ENCODE results near the gene CKS1B. TPM values are rescaled to one million over a fixed set of nuclear protein-coding genes. Genes with fewer than 3 reads are reported as not detected.

CKS1B gene
- polyA plus RNA-seq, 1 experiment: 111 TPM

DNA sequence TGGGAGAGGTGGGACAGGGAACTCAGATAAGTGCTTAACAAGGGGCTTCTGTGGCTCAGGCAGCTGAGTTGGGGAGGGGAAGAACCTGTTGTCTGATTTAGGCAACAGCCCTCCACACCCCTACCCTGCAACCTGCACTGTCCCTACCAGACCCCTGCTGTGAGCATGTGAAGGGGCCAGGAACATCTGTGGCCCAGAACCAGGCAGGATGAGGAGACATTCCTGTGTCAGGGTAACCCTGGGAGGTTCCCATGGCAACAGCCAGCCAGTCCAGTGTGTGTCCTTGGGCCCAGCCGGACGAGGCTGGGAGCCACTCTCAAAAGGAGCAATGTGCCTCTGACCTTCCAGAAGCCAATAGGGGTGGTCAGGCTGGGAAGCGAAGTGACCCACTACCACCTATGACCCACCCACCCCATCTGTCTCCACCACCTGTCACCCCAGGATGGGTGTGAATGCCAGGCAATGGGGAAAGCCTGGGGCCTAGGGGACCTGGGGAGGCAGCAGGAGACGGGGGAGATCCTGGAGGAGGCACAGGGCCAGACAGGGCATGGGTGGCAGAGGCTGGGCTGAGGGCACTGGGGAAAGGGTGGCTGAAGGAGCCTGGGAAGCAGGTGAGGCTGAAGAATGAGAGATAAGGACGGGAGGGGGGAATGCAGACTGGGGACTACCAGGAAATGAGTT is 33.0 kb upstream of the CKS1B start:
- Histone ChIP-seq H3K27me3 (ENCODE audit: control insufficient read depth, insufficient read depth, low read length) (no peaks in the 10 kb centered on the region), H3K4me3 (ENCODE audit: low read depth, low read length) (no peak overlapping the region), H3K36me3 (ENCODE audit: control insufficient read depth, insufficient read depth, low read length) (peaks cover 4% of the 10 kb centered on the region; the same call in 1 of the 2 replicates)
- TF ChIP-seq, protein P1, sequence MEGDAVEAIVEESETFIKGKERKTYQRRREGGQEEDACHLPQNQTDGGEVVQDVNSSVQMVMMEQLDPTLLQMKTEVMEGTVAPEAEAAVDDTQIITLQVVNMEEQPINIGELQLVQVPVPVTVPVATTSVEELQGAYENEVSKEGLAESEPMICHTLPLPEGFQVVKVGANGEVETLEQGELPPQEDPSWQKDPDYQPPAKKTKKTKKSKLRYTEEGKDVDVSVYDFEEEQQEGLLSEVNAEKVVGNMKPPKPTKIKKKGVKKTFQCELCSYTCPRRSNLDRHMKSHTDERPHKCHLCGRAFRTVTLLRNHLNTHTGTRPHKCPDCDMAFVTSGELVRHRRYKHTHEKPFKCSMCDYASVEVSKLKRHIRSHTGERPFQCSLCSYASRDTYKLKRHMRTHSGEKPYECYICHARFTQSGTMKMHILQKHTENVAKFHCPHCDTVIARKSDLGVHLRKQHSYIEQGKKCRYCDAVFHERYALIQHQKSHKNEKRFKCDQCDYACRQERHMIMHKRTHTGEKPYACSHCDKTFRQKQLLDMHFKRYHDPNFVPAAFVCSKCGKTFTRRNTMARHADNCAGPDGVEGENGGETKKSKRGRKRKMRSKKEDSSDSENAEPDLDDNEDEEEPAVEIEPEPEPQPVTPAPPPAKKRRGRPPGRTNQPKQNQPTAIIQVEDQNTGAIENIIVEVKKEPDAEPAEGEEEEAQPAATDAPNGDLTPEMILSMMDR (IDR thresholded peaks at IDR 0.05; ENCODE audit: insufficient read depth, low read depth, low read length): no peak
- ChIA-PET CTCF (interaction anchor here (1.1 kb wide), 1 partner anchor 462 kb away, joined by 5 read pairs; no protein-coding TSS in a partner anchor), POLR2A (no interaction called here)
- no peak for DNase-seq (ENCODE audit: low read depth)

DNA sequence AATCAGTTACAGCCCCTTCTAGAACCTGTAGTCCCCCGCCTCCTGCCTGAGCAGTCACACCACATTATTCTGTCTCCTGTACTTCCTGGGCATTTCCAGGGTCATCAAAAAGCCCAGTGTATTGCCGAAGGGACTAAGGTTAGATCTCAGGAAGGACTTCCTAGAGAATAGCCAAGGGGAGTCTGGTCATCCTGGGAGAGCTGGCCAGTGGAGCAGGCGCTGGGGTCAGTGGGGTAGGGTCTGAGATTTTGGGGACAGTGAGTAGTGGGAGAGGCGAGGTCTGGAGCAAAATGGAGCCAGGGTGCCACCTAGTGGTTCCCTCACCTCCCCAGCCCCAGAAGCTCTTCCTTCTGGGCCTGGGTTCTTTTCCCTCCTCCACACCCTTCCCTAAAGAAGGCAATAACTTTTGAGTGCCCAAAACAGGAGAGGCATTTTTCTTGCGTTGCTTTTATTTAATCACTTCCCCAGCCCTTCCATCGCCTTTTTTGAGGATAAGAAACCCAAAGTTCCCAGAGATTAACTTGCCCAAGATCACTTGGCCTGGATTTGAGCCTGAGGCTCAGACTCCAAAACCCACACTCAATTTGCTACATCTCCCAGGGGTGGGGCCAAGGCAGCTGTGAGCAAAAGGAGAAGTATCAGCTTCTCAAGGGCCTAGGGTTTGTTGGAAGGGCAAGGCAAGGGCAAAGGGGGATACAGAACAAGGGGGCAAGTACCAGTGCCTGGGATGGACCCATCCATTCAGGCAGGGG is 30.7 kb upstream of the CKS1B start:
- peaks cover 8% of the 10 kb centered on the region for H3K36me3 ChIP-seq (ENCODE audit: control insufficient read depth, insufficient read depth, low read length)
- ChIA-PET POLR2A (interaction anchor here (0.6 kb wide), 1 partner anchor 12 kb away, joined by 4 read pairs; the partner anchor contains the start of gene PBXIP1), CTCF (interaction anchor here (0.6 to 1.8 kb wide), 14 partner anchors 8 to 368 kb away, joined by 3 to 10 read pairs (median 4); partner anchors contain the start of gene PMVK)
- DNase-seq (ENCODE audit: low read depth): no peak
- TF ChIP-seq, protein P1 (IDR thresholded peaks at IDR 0.05; ENCODE audit: insufficient read depth, low read depth, low read length): peak; percentile 78
- H3K27me3 ChIP-seq (ENCODE audit: control insufficient read depth, insufficient read depth, low read length): no peaks in the 10 kb centered on the region
- no peak overlapping the region for H3K4me3 ChIP-seq (ENCODE audit: low read depth, low read length)

DNA sequence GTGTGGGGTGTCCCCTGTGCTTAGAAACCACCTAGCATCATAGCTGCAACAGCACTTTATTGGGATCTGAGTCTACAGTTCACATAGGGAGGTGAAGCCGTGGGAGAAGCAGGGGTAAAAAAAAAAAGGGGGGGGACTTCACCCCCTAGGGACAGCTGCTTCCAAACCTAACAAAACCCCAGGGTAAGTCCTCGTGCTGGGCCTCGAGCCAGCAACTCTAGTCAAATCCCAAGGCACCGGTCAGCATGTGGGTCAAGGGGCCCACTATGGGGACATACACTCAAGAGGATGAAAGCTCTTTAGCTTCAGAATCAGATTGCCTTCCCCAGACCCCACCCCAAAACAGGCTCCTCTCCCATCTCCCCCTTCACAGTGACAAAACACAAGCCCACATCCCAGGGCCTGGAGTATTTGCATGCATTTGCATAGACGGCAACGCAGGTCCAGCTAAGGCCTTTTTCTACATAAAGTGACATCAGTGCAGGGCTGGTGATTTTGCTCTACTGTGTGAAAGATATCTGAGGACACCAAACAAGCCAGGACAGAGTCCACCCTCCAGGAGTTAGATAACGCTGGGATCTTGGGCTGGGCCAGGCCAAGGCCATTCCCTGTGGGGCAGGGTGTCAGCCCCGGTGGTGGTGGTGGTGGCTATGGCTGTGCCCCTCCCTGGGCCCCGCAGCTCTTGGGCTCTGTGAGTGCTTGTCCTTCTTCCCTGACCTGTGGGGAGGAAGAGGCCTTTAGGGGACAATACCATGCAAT is 29.9 kb upstream of the CKS1B start:
- TF ChIP-seq, protein P1 (IDR thresholded peaks at IDR 0.05; ENCODE audit: insufficient read depth, low read depth, low read length): no peak
- DNase-seq (ENCODE audit: low read depth): no peak
- POLR2A ChIA-PET: interaction anchor here (0.7 kb wide), 1 partner anchor 465 kb away, joined by 3 read pairs; no protein-coding TSS in a partner anchor
- CTCF ChIA-PET: interaction anchor here (0.6 to 1.8 kb wide), 17 partner anchors 8 to 614 kb away, joined by 3 to 10 read pairs (median 3); partner anchors contain the start of gene PMVK
- H3K27me3 ChIP-seq (ENCODE audit: control insufficient read depth, insufficient read depth, low read length): no peaks in the 10 kb centered on the region
- peaks cover 8% of the 10 kb centered on the region for H3K36me3 ChIP-seq (ENCODE audit: control insufficient read depth, insufficient read depth, low read length)
- no peak overlapping the region for H3K4me3 ChIP-seq (ENCODE audit: low read depth, low read length)

DNA sequence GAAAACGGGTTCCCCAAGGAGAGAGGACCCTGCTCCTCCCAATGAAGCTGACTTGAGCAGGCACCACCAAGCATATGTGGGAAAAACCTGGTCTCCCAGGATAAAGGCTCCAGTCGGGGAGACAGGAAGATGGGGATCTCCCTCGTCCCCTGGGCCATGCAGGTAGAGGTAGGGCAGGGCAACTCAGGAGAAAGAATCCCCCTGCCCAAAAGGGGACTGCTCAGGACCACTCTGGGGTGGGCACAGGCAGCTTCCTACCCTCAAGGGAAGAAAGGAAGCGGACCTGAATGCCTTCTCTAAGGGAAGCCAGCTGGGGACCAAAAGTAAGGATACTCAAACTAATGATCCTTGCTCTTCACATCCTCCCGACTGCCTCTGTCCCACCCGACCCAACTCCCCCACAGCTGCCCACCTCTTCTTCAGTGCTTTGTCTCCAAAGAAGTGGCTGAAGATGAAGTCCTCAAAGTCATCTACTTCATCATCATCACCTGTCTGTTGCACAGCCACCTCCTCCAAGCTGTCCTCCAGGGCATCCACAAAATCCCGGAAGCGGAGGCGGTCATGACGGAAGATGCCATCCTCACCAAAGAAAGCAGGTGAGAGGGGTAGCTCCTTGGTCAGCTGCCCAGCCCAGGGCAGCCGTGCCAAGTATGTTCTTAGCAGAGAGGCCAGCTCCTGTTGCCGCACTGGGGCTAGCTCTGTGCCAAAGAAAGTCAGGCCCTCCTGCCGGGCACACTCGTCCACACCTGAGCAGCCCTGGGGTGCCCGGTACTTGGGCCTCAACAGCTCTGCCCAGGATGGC is 29.1 kb upstream of the CKS1B start:
- TF ChIP-seq, protein P1 (IDR thresholded peaks at IDR 0.05; ENCODE audit: insufficient read depth, low read depth, low read length): no peak
- Histone ChIP-seq H3K36me3 (ENCODE audit: control insufficient read depth, insufficient read depth, low read length) (peaks cover 8% of the 10 kb centered on the region), H3K27me3 (ENCODE audit: control insufficient read depth, insufficient read depth, low read length) (no peaks in the 10 kb centered on the region), H3K4me3 (ENCODE audit: low read depth, low read length) (no peak overlapping the region)
- DNase-seq (ENCODE audit: low read depth): no peak
- POLR2A ChIA-PET: interaction anchor here (0.7 kb wide), 1 partner anchor 466 kb away, joined by 3 read pairs; no protein-coding TSS in a partner anchor
- CTCF ChIA-PET: interaction anchor here (0.6 to 1.8 kb wide), 9 partner anchors 9 to 615 kb away, joined by 3 to 10 read pairs (median 4); partner anchors contain the start of gene PMVK
